ENCODE results near the gene RPL35A. TPM values are rescaled to one million over a fixed set of nuclear protein-coding genes. Genes with fewer than 3 reads are reported as not detected.
"Not testable (repeated sequence)": the region's sequence is repeated elsewhere in the genome, so short reads cannot be mapped to it uniquely, and the experiment has no call there.

Gene RPL35A
- 1,000 to 10,000 TPM; 1,671 to 1,728 TPM for total RNA-seq
- 695 to 884 reads per million in 2 donors for total RNA-seq

DNA sequence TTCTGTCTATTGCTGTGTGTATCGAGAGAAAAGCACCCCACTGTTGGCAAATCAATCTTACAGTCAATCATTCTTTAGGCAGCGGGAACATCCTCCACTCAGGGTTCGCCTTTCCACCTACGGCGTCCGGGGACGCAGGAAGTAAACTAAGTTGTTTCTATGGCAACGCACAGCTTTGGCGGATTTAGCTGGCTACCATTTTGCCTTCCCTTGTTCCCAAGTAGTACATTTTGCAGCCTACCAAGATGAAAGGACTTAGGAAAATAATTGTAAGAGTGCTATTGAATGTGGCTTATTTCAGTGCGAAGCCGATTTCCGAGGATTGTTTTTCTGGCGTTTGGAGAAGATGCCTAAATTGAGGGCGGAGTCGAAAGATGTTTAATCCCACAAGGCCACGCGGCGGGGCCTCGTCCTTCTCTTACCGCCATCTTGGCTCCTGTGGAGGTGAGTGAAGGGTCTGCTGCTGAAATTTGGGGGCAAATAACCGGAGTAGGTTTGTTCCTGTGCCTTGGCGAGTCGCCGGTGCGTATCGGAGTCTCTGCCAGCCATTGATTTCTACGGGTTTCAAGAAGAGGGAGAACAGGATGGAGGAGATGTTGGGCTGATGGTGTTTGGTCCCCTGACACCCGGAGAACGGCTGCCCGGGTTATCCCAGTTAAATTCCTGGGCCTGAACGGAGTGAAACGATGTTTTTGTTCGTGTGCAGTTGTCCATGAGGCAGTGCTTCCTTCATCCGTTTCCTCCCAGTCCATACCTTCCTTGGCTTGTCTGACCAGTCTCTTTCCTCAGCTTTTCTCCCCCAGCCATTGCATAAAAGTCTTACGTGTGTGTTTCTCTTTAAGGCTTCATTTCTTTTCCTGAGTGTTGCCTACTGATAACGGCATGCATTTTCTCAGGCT, at the start of gene RPL35A:
TSS of gene RPL35A (plus strand) at position 413 of the 899 bp plus-strand sequence. CDS start 778 bp downstream, outside the sequence.
- no peaks in the 10 kb centered on the region for H3K9me3 ChIP-seq (ENCODE audit: control insufficient read depth, low read length, poor library complexity, severe bottlenecking)
- peak; percentile 69 to 76 (median 71) for DNase-seq
- Mint-ChIP-seq H3K27me3 (no peaks in the 10 kb centered on the region), H3K27ac (peak within 1 kb of the TSS; percentile 100), H3K4me1 (peaks cover 39% of the 10 kb centered on the region), H3K36me3 (ENCODE audit: low read depth) (peaks cover 7% of the 10 kb centered on the region), H3K4me3 (peak within 1 kb of the TSS; percentile 99)
- ATAC-seq = peak; percentile 90

DNA sequence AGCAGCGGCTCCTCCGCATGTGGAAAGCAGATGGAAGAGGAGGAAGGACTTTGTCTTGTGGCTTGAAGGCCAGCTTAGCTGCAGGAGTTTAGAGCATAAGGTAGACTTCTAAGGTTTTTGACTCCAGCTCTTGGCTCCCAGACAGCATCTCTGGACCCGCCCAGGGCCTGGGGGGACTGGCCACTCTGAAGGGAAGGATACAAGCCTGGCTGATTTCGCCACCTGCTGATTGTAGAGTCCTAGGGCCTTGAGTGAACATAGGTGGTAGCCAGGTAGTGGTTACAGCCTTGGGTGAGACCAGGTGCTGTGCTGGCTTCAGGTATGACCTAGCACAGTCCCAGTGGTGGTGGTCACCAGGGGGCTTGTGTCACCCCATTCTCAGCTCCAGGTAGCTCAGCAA, 48.4 kb upstream of the RPL35A start:
- no peaks in the 10 kb centered on the region for H3K9me3 ChIP-seq (ENCODE audit: control insufficient read depth, low read length, poor library complexity, severe bottlenecking)
- ATAC-seq (no peak), DNase-seq (no peak)
- Mint-ChIP-seq H3K4me3 (no peak overlapping the region), H3K27ac (no peak overlapping the region), H3K36me3 (ENCODE audit: low read depth) (peaks cover 4% of the 10 kb centered on the region), H3K4me1 (peaks cover 6% of the 10 kb centered on the region), H3K27me3 (no peaks in the 10 kb centered on the region)

DNA sequence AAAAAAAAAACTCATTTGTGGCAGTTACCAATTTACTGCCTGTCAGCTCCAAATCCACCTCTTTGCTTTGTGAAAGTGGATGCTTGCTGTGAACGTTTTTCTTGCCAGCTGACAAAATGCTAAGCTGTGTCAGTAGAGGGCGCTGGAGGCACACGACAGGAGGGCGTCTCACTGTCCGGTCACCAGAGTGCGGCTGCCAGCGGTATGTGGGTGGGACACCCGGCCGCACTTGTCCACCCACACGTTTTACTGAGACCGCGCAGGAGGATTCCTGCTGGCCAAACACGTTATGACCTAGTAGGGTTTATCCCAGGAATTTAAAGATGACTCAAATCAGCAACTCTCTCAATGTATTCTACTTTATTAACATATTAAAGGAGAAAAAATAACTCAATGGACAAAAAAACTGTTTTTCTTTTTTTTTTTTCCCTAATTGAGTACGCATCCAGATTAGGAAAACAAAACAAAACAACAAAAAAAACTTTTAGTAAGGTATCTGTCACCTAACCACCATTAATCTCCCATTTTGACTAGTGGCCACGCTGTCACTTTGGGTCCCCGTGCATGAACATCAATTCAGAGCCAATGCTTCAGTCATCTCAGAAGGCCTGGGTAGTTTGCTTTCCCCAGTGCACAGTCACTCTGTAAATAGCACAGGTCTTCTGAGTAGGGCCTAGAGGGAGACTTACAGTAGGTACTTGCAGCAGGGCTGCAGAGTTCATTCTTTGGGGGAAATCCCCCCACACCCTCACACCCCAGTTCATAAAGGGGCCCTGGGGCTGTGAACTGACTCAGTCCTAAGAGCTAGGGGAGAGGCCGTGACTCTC, 43.8 kb upstream of the RPL35A start:
- no peaks in the 10 kb centered on the region for H3K27me3 Mint-ChIP-seq
- no peak overlapping the region for H3K4me3 Mint-ChIP-seq
- peaks cover 4% of the 10 kb centered on the region for H3K36me3 Mint-ChIP-seq (ENCODE audit: low read depth)
- peaks cover 6% of the 10 kb centered on the region for H3K4me1 Mint-ChIP-seq
- peak; percentile 86 for ATAC-seq
- H3K9me3 ChIP-seq (ENCODE audit: control insufficient read depth, low read length, poor library complexity, severe bottlenecking) = no peaks in the 10 kb centered on the region
- peak overlapping the region; percentile 51 for H3K27ac Mint-ChIP-seq
- peak; percentile 50 to 66 (median 53) for DNase-seq

DNA sequence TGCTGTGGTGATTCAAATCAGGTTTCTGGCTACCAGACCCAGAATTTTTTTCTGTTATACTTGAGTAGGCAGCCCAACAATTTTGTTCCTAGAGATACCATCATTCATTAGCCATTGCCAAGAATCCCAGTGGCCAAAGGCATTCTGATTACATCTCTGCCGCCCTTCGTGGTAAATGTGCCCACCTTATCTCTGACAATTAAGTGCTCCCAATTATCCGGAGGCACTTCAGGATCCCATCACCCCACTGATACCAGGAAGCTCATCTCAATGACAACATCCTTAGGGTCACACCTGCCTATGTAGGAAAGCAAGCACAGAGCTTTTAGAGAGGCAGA, 43.2 kb upstream of the RPL35A start:
- H3K4me3 Mint-ChIP-seq = no peak overlapping the region
- no peak overlapping the region for H3K27ac Mint-ChIP-seq
- H3K9me3 ChIP-seq (ENCODE audit: control insufficient read depth, low read length, poor library complexity, severe bottlenecking) = no peaks in the 10 kb centered on the region
- DNase-seq (no peak), ATAC-seq (no peak)
- peaks cover 4% of the 10 kb centered on the region for H3K36me3 Mint-ChIP-seq (ENCODE audit: low read depth)
- no peaks in the 10 kb centered on the region for H3K27me3 Mint-ChIP-seq
- H3K4me1 Mint-ChIP-seq = peaks cover 6% of the 10 kb centered on the region

DNA sequence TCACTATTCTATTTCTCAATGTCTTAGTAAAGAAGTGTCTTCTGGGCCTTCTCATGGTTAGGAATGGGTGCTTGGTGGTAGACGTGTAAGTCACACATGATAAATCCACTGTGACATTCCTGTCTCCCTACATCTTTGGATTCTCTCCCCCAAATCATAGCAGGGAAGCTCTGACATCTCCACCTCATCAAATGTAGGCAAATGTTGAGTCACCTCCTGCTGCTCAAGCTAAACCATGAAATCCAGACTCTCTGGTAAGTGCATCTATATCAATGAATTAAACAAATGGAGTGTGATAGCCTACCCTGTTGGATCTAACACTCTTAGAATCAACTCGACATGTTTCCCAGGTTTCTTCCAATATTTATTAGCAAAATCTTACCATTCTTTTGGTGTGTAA, 42.8 kb upstream of the RPL35A start:
- H3K9me3 ChIP-seq (ENCODE audit: control insufficient read depth, low read length, poor library complexity, severe bottlenecking) = no peaks in the 10 kb centered on the region
- DNase-seq = no peak
- Mint-ChIP-seq H3K36me3 (ENCODE audit: low read depth) (peaks cover 2% of the 10 kb centered on the region), H3K27ac (no peak overlapping the region), H3K4me1 (peaks cover 6% of the 10 kb centered on the region), H3K27me3 (no peaks in the 10 kb centered on the region), H3K4me3 (no peak overlapping the region)
- ATAC-seq = no peak

DNA sequence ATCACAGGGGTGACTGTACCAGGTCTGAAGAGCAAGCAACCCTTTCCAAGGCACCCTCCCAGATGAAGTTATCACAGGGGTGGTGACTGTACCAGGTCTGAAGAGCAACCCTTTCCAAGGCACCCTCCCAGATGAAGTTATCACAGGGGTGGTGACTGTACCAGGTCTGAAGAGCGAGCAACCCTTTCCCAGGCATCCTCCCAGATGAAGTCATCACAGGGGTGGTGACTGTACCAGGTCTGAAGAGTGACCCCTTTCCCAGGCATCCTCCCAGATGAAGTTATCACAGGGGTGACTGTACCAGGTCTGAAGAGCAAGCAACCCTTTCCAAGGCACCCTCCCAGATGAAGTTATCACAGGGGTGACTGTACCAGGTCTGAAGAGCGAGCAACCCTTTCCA, 41.4 kb upstream of the RPL35A start:
- H3K27me3 Mint-ChIP-seq; H3K36me3 Mint-ChIP-seq (ENCODE audit: low read depth); H3K4me1 Mint-ChIP-seq; DNase-seq; ATAC-seq; H3K9me3 ChIP-seq (ENCODE audit: control insufficient read depth, low read length, poor library complexity, severe bottlenecking); H3K4me3 Mint-ChIP-seq; H3K27ac Mint-ChIP-seq: not testable (repeated sequence)

DNA sequence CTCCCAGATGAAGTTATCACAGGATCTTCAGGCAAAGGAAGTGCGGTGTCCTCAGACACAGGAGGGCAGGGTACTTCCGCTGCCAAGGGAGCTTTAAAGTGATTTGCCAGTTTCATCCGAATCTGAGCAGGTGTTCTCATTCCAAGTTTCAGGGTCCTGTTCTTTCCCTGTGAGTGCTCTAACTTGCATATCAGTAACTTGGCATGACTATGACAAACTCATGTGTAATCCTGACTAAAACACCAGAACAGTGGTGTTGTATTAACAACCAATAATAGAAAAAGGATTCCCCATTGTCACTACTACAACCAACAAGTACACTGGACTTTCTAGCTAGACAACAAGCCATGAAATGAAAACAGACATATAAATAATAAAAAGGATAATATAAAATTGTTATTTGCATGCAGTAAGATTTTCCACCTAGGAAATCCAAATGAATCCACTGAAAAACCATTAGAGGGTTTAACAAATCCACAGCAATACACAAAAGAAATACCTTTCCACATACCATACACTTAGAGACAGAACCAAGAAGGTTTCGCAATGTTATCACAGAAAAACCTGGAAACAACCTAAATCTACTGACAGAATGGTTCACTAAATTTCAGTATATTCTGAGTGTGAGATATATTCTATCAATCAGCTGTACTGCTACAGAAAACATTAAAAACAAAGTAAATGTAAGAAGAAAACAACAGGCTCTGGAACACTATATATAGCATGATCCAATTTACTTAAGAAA, 40.9 kb upstream of the RPL35A start:
- peaks cover 2% of the 10 kb centered on the region for H3K36me3 Mint-ChIP-seq (ENCODE audit: low read depth)
- no peaks in the 10 kb centered on the region for H3K9me3 ChIP-seq (ENCODE audit: control insufficient read depth, low read length, poor library complexity, severe bottlenecking)
- peaks cover 9% of the 10 kb centered on the region for H3K4me1 Mint-ChIP-seq

DNA sequence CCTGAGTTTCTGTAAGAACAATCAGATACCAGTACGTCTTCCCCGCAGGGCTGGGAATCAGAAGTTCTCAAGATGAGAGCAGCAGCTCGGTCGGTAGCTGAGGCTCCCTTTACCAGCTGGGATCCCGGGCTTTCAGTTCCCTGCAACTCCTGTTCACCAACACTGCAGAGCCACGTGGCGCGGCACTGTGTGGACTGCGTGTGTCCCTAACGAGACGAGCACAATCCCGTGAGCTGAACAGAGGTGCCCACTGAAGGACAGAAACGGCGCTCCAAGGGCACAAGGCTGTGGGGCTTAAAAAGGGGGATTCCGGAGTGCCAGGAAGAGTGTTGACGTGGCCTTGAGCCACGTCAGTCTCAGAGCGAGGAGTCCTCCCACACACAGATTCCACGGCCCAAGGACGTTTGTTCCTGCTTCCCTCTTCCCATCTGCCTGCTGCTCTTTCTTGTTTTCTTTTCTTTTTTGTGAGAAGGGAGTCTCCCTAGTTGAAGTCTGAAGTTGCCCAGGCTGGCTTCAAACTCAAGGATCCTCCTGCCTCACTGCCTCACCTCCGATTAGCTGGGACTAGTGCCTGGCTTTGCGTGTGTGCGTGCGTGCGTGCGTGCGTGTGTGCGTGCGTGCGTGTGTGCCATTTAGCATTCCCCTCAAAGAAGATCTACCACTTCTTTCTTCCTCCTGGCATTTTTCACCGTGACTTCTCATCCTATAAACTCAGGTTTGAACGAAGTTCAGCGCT, 37.1 kb upstream of the RPL35A start:
- Mint-ChIP-seq H3K4me1 (peaks cover 5% of the 10 kb centered on the region), H3K36me3 (ENCODE audit: low read depth) (peaks cover 4% of the 10 kb centered on the region), H3K27ac (peak overlapping the region; percentile 59), H3K4me3 (peak overlapping the region; percentile 79), H3K27me3 (no peaks in the 10 kb centered on the region)
- peak; percentile 74 for ATAC-seq
- no peaks in the 10 kb centered on the region for H3K9me3 ChIP-seq (ENCODE audit: control insufficient read depth, low read length, poor library complexity, severe bottlenecking)
- DNase-seq = no peak

More for the DNA sequence above, 40.9 kb upstream of the RPL35A start:
- ATAC-seq = no peak
- no peak for DNase-seq
- no peak overlapping the region for H3K4me3 Mint-ChIP-seq
- H3K27ac Mint-ChIP-seq = no peak overlapping the region
- no peaks in the 10 kb centered on the region for H3K27me3 Mint-ChIP-seq

DNA sequence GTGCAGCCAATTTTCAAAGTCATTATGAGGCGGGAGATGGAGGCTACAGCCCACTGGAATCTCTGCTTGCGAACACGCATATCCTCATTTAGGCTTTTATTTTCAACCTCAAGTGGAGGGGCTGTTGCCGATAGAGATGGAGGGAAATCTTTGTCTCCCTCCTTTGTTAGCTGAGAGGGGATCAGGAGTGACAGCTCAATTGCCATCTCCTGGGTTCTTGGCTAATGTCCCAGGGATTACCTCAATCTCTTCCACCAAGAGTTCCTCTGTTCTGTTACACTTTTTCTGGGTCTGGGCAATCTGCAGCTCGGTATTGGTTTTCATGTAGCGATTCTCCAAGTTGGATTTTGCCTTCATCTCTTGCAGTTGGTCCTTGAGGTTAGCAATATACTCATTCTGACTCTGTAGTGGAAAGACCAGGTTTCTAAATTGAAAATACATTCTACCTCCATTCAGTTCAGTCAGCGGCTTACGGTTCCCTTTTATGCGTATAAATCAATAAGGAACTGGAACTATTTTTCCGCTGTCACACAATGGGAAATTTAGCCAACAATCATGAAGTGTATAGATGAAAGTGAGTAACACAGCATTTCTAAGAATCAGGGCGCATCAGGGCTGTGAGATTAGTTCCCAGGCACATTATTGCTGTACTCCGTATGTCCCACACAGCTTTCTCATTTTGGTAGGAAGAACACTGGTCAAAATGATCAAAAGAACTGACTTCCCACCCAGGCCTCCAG, 36.2 kb upstream of the RPL35A start:
- ATAC-seq (no peak), DNase-seq (no peak)
- Mint-ChIP-seq H3K36me3 (ENCODE audit: low read depth) (peaks cover 4% of the 10 kb centered on the region), H3K27ac (no peak overlapping the region), H3K4me1 (peaks cover 5% of the 10 kb centered on the region), H3K4me3 (peak overlapping the region; percentile 68), H3K27me3 (no peaks in the 10 kb centered on the region)
- H3K9me3 ChIP-seq (ENCODE audit: control insufficient read depth, low read length, poor library complexity, severe bottlenecking) = no peaks in the 10 kb centered on the region

DNA sequence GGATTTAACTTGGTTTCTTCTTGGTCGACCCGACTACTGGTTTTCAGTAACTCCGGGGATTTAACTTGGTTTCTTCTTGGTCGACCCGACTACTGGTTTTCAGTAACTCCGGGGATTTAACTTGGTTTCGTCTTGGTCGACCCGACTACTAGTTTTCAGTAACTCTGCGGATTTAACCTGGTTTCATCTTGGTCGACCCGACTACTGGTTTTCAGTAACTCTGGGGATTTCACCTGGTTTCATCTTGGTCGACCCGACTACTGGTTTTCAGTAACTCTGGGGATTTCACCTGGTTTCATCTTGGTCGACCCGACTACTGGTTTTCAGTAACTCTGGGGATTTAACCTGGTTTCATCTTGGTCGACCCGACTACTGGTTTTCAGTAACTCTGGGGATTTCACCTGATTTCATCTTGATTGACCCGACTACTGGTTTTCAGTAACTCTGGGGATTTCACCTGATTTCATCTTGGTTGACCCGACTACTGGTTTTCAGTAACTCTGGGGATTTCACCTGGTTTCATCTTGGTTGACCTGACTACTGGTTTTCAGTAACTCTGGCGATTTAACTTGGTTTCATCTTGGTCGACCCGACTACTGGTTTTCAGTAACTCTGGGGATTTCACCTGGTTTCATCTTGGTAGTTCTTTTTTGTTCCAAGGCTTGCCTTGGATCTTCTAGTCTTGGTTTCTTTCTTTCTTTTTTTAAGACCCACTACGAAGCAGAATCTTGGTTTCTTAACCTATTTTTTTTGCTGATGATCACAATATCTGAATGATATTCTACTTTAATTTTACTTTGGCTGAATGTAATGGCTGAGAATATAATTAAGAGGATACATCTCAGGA, 28.3 kb upstream of the RPL35A start:
- not testable (repeated sequence) for ATAC-seq; H3K36me3 Mint-ChIP-seq (ENCODE audit: low read depth); H3K27ac Mint-ChIP-seq; H3K4me1 Mint-ChIP-seq; H3K4me3 Mint-ChIP-seq; H3K9me3 ChIP-seq (ENCODE audit: control insufficient read depth, low read length, poor library complexity, severe bottlenecking); DNase-seq; H3K27me3 Mint-ChIP-seq

DNA sequence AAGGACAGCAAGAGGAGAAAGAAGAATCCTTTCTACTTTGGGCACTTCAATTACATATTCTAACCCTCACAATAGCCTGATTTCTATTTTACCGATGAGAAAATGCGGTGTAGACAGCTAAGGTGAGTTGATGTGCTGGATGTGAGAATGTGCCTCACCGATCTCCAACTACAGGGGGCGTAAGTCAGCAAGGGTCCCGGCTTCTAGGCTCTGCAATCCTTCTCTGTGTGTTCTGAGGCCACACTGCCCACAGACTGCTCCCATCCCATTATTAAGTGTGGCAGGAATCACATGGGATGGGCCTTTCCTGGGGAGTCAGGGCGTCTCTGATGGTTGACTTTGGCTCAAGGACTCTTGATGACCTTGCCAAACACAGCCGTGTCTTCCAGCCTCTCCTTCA, 23.6 kb upstream of the RPL35A start:
- no peak overlapping the region for H3K27ac Mint-ChIP-seq
- H3K4me1 Mint-ChIP-seq = peaks cover 4% of the 10 kb centered on the region
- peaks cover 7% of the 10 kb centered on the region for H3K27me3 Mint-ChIP-seq
- no peak overlapping the region for H3K4me3 Mint-ChIP-seq
- no peak for ATAC-seq
- H3K9me3 ChIP-seq (ENCODE audit: control insufficient read depth, low read length, poor library complexity, severe bottlenecking) = no peaks in the 10 kb centered on the region
- H3K36me3 Mint-ChIP-seq (ENCODE audit: low read depth) = peaks cover 15% of the 10 kb centered on the region
- DNase-seq = no peak

Data from T-helper 17 cell (primary cell).